K562 (cell line): Measurements from ENCODE around the gene INCA1. TPM values are rescaled to one million over a fixed set of nuclear protein-coding genes. Genes with fewer than 3 reads are reported as not detected.

Experiments
- ARID4B ChIP-seq: sonication (generic); formaldehyde crosslinking; IDR thresholded peaks from 2 replicates; pipeline ENCODE4 v1.8.0; 2022; ENCODE audit warnings: mild to moderate bottlenecking, missing genetic modification reagents
- CBFA2T3 ChIP-seq: fragments of 450-650 bp; IDR thresholded peaks from 2 replicates; pipeline ENCODE4 v1.6.1; 2017
- CHD2 ChIP-seq: IDR thresholded peaks from 2 replicates; pipeline ENCODE4 v1.6.1; 2011; ENCODE audit warnings: low read depth, low read length
- EP300 ChIP-seq: IDR thresholded peaks from 2 replicates; pipeline ENCODE4 v1.6.1; 2012; ENCODE audit warnings: low read length, improper control_type of control experiment
- EZH2 ChIP-seq: IDR thresholded peaks from 2 replicates; pipeline ENCODE4 v1.6.1; 2012; ENCODE audit warnings: low read depth, mild to moderate bottlenecking, inconsistent platforms, low read length, borderline replicate concordance
- NEUROD1 ChIP-seq: fragments of 150-350 bp; IDR thresholded peaks from 2 replicates; pipeline ENCODE4 v1.6.1; 2014; ENCODE audit warnings: borderline replicate concordance, low read length, low read depth; ENCODE audit not compliant: partially characterized antibody
- RBFOX2 ChIP-seq: fragments of 200-400 bp; formaldehyde crosslinking; IDR thresholded peaks from 2 replicates; pipeline ENCODE4 v1.6.1; 2017; ENCODE audit warnings: low read depth, mild to moderate bottlenecking, low read length, moderate library complexity
- SMAD1 ChIP-seq: fragments of 150-350 bp; IDR thresholded peaks from 2 replicates; pipeline ENCODE4 v1.6.1; 2014; ENCODE audit warnings: low read length, low read depth; ENCODE audit not compliant: partially characterized antibody
- TRIM25 ChIP-seq: fragments of 450-650 bp; IDR thresholded peaks from 2 replicates; pipeline ENCODE4 v1.7.0; 2016; ENCODE audit warnings: borderline replicate concordance
- ZBTB40 ChIP-seq, 2 experiments: fragments of 450-650 bp in 1 of 2; sonication (generic) in 1 of 2; formaldehyde crosslinking in 1 of 2; IDR thresholded peaks; 2 replicates each; pipeline versions ENCODE4 v1.7.1 to v1.9.0; 2016 to 2022; ENCODE audit warnings: inconsistent platforms in 1 of 2, mild to moderate bottlenecking in 1 of 2, missing genetic modification reagents in 1 of 2
- ZNF696 ChIP-seq: fragments of 250-450 bp; sonication (Bioruptor Pico); conservative IDR thresholded peaks from 2 replicates; pipeline ENCODE4 v1.4.0; 2020; ENCODE audit warnings: mild to moderate bottlenecking, moderate library complexity
- polyA plus RNA-seq, 8 experiments: library from polyadenylated mRNA; depleted of rRNA in 4 of 8; stranded (reverse) in 5 of 8; unstranded in 3 of 8; fragments of >200 nt; fragmentation: Nextera tagmentation in 2 of 8; fragmentation: Illumina TruSeq in 1 of 8; extraction: Ambion mirVana in 2 of 8; extraction: Trizol in 1 of 8; gene quantifications; 2 replicates each; pipeline versions ENCODE4 v1.2.1 to v1.2.3, GENCODE V29; 2011 to 2014; ENCODE audit warnings: inconsistent platforms in 1 of 8, missing spikeins in 1 of 8
- total RNA-seq, 7 experiments: library from RNA; depleted of rRNA in 6 of 7; stranded (reverse); fragments of >200 nt in 6 of 7; fragmentation: Illumina TruSeq in 2 of 7; extraction: Trizol in 2 of 7; gene quantifications; 2 replicates each; pipeline versions ENCODE4 v1.2.1 to v1.2.3, GENCODE V29; 2011 to 2021; ENCODE audit warnings: low replicate concordance in 1 of 7

Gene INCA1
- total and polyA plus RNA-seq, 9 of the 15 experiments (the other 6 are each of a cell fraction or from before 2014, with no cell fraction given) = 0.08 to 0.50 (median 0.13) TPM; not detected in 4

DNA sequence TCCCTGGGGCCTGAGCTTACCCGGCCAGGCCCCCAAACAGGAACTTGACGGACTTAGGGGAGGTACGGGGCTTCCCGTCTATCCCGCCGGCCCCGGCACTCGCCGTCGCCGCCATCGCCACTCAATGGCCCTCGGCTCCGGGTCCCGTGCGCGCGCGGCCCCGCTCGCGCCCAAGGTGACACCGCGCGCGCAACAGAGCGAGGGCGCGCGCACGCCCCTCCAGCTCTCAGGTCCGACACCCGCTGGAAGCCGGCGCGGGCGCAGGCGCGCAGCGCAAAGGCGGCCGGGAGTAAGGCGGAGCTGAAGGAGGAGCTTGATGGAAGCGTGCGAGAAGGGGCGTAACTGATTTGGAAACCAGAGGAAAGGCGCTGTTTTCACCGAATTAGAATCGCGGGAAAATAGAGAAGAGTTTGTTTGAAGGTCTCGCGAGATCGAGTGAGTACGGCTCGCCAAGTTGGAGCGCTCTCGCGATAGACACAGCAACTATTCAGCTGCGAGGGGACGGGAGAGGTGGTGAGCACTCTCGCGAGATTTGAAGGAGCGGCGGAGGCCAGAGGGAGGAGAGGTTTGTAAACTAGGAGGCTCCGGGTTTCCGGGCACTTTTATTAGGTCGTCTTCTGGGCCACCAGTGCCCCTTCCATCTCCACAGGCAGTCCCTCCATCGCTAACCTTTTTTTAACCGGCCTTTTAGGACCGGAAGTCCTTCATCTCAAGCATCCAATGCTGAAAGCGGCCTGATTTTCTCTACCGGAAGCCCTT is 57.3 kb downstream of the INCA1 start, which contains the start of the genes RNF167 and SLC25A11 (continued):
- TF ChIP-seq ARID4B (CRISPR knock-in tag) (peak; percentile 35; the same call in 1 of the 2 replicates), CBFA2T3 (no peak), SMAD1 (peak; percentile 19), RBFOX2 (peak; percentile 94), EZH2 (no peak), EP300 (0 out of 2 replicates have a peak, but pooled peaks have one; percentile 20), CHD2 (peak; percentile 99), ZNF696 (CRISPR knock-in tag) (no peak), ZBTB40 (IDR thresholded peaks at IDR 0.05) (peak; percentile 93), ZBTB40 (CRISPR knock-in tag; IDR thresholded peaks at IDR 0.05) (no peak), TRIM25 (no peak), NEUROD1 (peak; percentile 65)
